ENCODE data around the gene SLC25A45. TPM values are rescaled to one million over a fixed set of nuclear protein-coding genes. Genes with fewer than 3 reads are reported as not detected.

SLC25A45 gene
- total RNA-seq, 4 donors from 2014 or later = 3.9 to 6.2 (median 4.7) TPM

- no peaks in the 10 kb centered on the region for H3K27me3 ChIP-seq
- peaks cover 53% of the 10 kb centered on the region for H3K36me3 ChIP-seq
- H3K4me1 ChIP-seq = peaks cover 56% of the 10 kb centered on the region
- TF ChIP-seq POLR2AphosphoS5 (IDR thresholded peaks at IDR 0.05) (no peak), EP300 (IDR thresholded peaks at IDR 0.05) (no peak), POLR2A (IDR thresholded peaks at IDR 0.05) (no peak), CTCF (IDR thresholded peaks at IDR 0.05) (no peak)
- peak overlapping the region; percentile 71 for H3K27ac ChIP-seq
- DNase-seq (ENCODE audit: low spot score in 2 of 2) = no peak
- 82% methylated on average over 12 of the region's 13 CpGs for WGBS
- H3K9me3 ChIP-seq = no peaks in the 10 kb centered on the region
- no peak overlapping the region for H3K4me3 ChIP-seq
These were observed 9.9 kb upstream of the SLC25A45 start for GRCh38 chr11:65392186-65392829.

GRCh38 chr11:65390996-65391395, 8.6 kb upstream of the SLC25A45 start:
- peak overlapping the region; percentile 35 for H3K4me3 ChIP-seq

GRCh38 chr11:65390099-65390941, 7.9 kb upstream of the SLC25A45 start:
- peak overlapping the region; percentile 35 for H3K4me3 ChIP-seq
- no peaks in the 10 kb centered on the region for H3K9me3 ChIP-seq
- DNase-seq (ENCODE audit: low spot score in 2 of 2) = no peak
- H3K4me1 ChIP-seq = peaks cover 73% of the 10 kb centered on the region
- H3K36me3 ChIP-seq = peaks cover 33% of the 10 kb centered on the region
- whole genome bisulfite sequencing = 40% methylated on average over 18 of the region's 21 CpGs
- TF ChIP-seq CTCF (IDR thresholded peaks at IDR 0.05) (no peak), POLR2AphosphoS5 (IDR thresholded peaks at IDR 0.05) (no peak), POLR2A (IDR thresholded peaks at IDR 0.05) (no peak), EP300 (IDR thresholded peaks at IDR 0.05) (no peak)
- no peaks in the 10 kb centered on the region for H3K27me3 ChIP-seq
- peak overlapping the region; percentile 71 for H3K27ac ChIP-seq

More at GRCh38 chr11:65390996-65391395, 8.6 kb upstream of the SLC25A45 start:
- Histone ChIP-seq H3K27ac (peak overlapping the region; percentile 71), H3K9me3 (no peaks in the 10 kb centered on the region), H3K27me3 (no peaks in the 10 kb centered on the region), H3K36me3 (peaks cover 40% of the 10 kb centered on the region), H3K4me1 (peaks cover 66% of the 10 kb centered on the region)
- no peak for TF ChIP-seq POLR2AphosphoS5 (IDR thresholded peaks at IDR 0.05)
- no peak for TF ChIP-seq POLR2A (IDR thresholded peaks at IDR 0.05)
- peak in 1 of 2 donors; percentile 7 for TF ChIP-seq CTCF (IDR thresholded peaks at IDR 0.05)
- no peak for DNase-seq (ENCODE audit: low spot score in 2 of 2)
- 39% methylated on average over 2 of the region's 9 CpGs for WGBS

DNA sequence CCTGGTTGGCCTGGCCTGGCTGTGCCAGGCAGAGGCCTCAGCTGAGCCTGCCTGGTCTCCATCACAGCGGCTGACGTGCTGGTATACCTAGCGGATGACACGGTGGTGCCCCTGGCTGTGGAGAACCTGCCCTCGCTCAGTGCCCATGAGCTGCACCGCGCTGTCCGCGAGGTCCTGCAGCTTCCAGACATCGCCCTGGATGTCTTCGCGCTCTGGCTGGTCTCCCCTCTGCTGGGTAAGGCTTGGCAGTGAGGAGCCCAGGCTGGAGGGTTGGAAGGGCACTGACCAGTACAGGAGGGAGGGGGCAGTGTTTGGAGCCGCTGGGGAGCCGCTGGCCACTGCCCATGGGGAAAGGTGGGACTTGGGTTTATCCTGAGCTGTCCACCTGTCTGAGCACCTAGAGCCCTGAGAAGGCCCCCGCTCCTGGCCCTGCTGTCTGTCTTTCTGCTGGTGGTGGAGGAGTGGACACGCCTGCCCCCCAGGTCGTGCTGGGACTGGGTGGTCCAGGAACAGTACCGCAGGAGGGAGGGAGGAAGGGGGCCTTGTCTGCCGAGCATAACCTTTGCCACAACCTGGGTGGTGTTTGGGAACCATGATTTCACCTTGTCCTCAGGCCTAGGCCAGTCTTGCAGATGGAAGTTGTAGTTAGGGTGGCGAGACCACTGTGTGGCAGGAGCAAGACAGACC, 7.0 kb upstream of the SLC25A45 start:
- Histone ChIP-seq H3K4me1 (peaks cover 81% of the 10 kb centered on the region), H3K27ac (peak overlapping the region; percentile 71), H3K9me3 (no peaks in the 10 kb centered on the region), H3K36me3 (peaks cover 26% of the 10 kb centered on the region), H3K4me3 (peak overlapping the region; percentile 5), H3K27me3 (no peaks in the 10 kb centered on the region)
- TF ChIP-seq POLR2A (IDR thresholded peaks at IDR 0.05) (no peak), POLR2AphosphoS5 (IDR thresholded peaks at IDR 0.05) (no peak), CTCF (IDR thresholded peaks at IDR 0.05) (no peak), EP300 (IDR thresholded peaks at IDR 0.05) (no peak)
- no peak for DNase-seq (ENCODE audit: low spot score in 2 of 2)
- 100% methylated on average over 1 of the region's 20 CpGs for WGBS

Data from suprapubic skin (tissue), 4 donors.